ENCODE measurements around the gene CCDC154. TPM values are rescaled to one million over a fixed set of nuclear protein-coding genes. Genes with fewer than 3 reads are reported as not detected.
"Not testable (repeated sequence)": the region's sequence is repeated elsewhere in the genome, so short reads cannot be mapped to it uniquely, and the experiment has no call there.

The CCDC154 gene
- total RNA-seq, 4 donors from 2014 or later, result 0.44 to 3.0 (median 2.7) TPM; not detected in 1

- TF ChIP-seq EP300 (IDR thresholded peaks at IDR 0.05), result no peak
- no peak for TF ChIP-seq CTCF (IDR thresholded peaks at IDR 0.05)
- no peak for TF ChIP-seq POLR2A (IDR thresholded peaks at IDR 0.05)
- H3K27ac ChIP-seq, result no peak overlapping the region
- no peaks in the 10 kb centered on the region for H3K9me3 ChIP-seq
These were observed 2.9 kb downstream of the CCDC154 start for GRCh38 chr16:1441391-1441829.

GRCh38 chr16:1439699-1440074 is 4.7 kb downstream of the CCDC154 start:
- H3K9me3 ChIP-seq; H3K4me1 ChIP-seq; H3K4me3 ChIP-seq; DNase-seq (ENCODE audit: low spot score in 2 of 2); H3K27me3 ChIP-seq; H3K27ac ChIP-seq: not testable (repeated sequence)
- WGBS, 2 donors, result 88 to 92% methylated on average over 4 of the region's 4 CpGs
- H3K36me3 ChIP-seq, result peaks cover 0 to 77% (median 0%) of the 10 kb centered on the region in 3 donors

More at GRCh38 chr16:1441391-1441829, 2.9 kb downstream of the CCDC154 start:
- DNase-seq (ENCODE audit: low spot score in 2 of 2), result no peak
- Histone ChIP-seq H3K4me1 (no peaks in the 10 kb centered on the region), H3K4me3 (no peak overlapping the region), H3K36me3 (peaks cover 0 to 77% (median 0%) of the 10 kb centered on the region in 3 donors), H3K27me3 (no peaks in the 10 kb centered on the region)
- WGBS, 2 donors, result 82% methylated on average over 18 to 21 of the region's 22 CpGs

GRCh38 chr16:1439058-1439698 is 5.2 kb downstream of the CCDC154 start:
- Histone ChIP-seq H3K27ac (no peak overlapping the region), H3K4me3 (no peak overlapping the region), H3K9me3 (no peaks in the 10 kb centered on the region), H3K4me1 (no peaks in the 10 kb centered on the region), H3K36me3 (peaks cover 0 to 80% (median 0%) of the 10 kb centered on the region in 3 donors), H3K27me3 (no peaks in the 10 kb centered on the region)
- TF ChIP-seq CTCF (IDR thresholded peaks at IDR 0.05), result no peak
- no peak for TF ChIP-seq POLR2A (IDR thresholded peaks at IDR 0.05)
- no peak for TF ChIP-seq EP300 (IDR thresholded peaks at IDR 0.05)
- WGBS, 2 donors, result 89 to 100% methylated on average over 1 to 22 of the region's 27 CpGs
- no peak for DNase-seq (ENCODE audit: low spot score in 2 of 2)

GRCh38 chr16:1438229-1439057 is 5.9 kb downstream of the CCDC154 start:
- Histone ChIP-seq H3K9me3 (no peaks in the 10 kb centered on the region), H3K36me3 (peaks cover 0 to 85% (median 0%) of the 10 kb centered on the region in 3 donors), H3K27ac (no peak overlapping the region), H3K27me3 (no peaks in the 10 kb centered on the region), H3K4me3 (no peak overlapping the region), H3K4me1 (no peaks in the 10 kb centered on the region)
- TF ChIP-seq CTCF (IDR thresholded peaks at IDR 0.05), result no peak
- no peak for TF ChIP-seq POLR2A (IDR thresholded peaks at IDR 0.05)
- TF ChIP-seq EP300 (IDR thresholded peaks at IDR 0.05), result no peak
- no peak for DNase-seq (ENCODE audit: low spot score in 2 of 2)
- WGBS, 2 donors, result 81 to 92% methylated on average over 15 to 23 of the region's 35 CpGs

GRCh38 chr16:1437606-1438005 is 6.8 kb downstream of the CCDC154 start:
- H3K4me3 ChIP-seq, result no peak overlapping the region
- H3K27me3 ChIP-seq, result no peaks in the 10 kb centered on the region
- H3K4me1 ChIP-seq, result no peaks in the 10 kb centered on the region
- H3K36me3 ChIP-seq, result peaks cover 0 to 83% (median 0%) of the 10 kb centered on the region in 3 donors
- H3K9me3 ChIP-seq, result no peaks in the 10 kb centered on the region
- TF ChIP-seq POLR2A (IDR thresholded peaks at IDR 0.05) (no peak), CTCF (IDR thresholded peaks at IDR 0.05) (no peak), EP300 (IDR thresholded peaks at IDR 0.05) (no peak)
- H3K27ac ChIP-seq, result no peak overlapping the region
- 78 to 90% methylated on average over 14 to 20 of the region's 22 CpGs for WGBS, 2 donors
- no peak for DNase-seq (ENCODE audit: low spot score in 2 of 2)
